Spleen (tissue), 7 donors: Measurements from ENCODE around the gene PTP4A2.

Experiments
- POLR2A ChIP-seq, 3 donors: fragments of 450-650 bp; IDR thresholded peaks; one replicate each; pipeline ENCODE4 v1.5.1; 2017; ENCODE audit warnings: antibody characterized with exemption in 3 of 3, mild to moderate bottlenecking in 1 of 3
- POLR2AphosphoS5 ChIP-seq, 3 donors: sonication (generic); formaldehyde crosslinking; IDR thresholded peaks; one replicate each; pipeline ENCODE4 v1.5.1; 2017; ENCODE audit warnings: antibody characterized with exemption in 3 of 3
- TF ChIP-seq, protein P1 (sequence below), 11 experiments: fragments of 200-600 bp in 7 of 11; fragments of 450-650 bp in 4 of 11; sonication (generic) in 4 of 11; IDR thresholded peaks in 8 of 11; conservative IDR thresholded peaks in 3 of 11; 1 replicate in 7 of 11; 2 replicates in 4 of 11; pipeline versions ENCODE4 v1.4.0 to v1.8.0; 2016 to 2021; ENCODE audit warnings: antibody characterized with exemption in 11 of 11, inconsistent platforms in 4 of 11, mild to moderate bottlenecking in 1 of 11
- donor health status: DM: no; HTN: no; CAD: no; lungs with moderate emphysema.
- donor health status: DM: no; HTN: no; CAD: no.
- donor health status: DM: no; HTN: no; CAD: no.

DNA sequence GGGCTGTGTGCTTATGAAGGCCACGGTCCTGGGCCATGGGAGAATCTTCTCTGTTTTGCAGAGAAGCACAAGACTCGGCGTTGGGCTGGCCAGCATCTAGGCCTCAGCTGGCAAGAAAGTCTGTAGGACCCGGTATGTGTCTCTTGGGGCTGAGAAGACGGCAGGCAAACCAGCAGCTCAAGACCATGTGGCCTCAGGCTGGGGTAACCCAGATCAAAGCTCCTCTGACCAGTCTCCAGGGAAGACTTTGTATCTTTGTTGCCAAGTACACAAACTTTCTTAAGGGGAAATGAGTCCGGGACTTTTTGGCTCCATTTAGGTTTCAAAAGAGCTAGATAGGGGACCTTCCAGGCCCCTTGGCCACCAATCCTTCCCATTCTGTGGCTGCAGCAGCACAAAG is 60.1 kb downstream of the PTP4A2 start:
- TF ChIP-seq, protein P1, sequence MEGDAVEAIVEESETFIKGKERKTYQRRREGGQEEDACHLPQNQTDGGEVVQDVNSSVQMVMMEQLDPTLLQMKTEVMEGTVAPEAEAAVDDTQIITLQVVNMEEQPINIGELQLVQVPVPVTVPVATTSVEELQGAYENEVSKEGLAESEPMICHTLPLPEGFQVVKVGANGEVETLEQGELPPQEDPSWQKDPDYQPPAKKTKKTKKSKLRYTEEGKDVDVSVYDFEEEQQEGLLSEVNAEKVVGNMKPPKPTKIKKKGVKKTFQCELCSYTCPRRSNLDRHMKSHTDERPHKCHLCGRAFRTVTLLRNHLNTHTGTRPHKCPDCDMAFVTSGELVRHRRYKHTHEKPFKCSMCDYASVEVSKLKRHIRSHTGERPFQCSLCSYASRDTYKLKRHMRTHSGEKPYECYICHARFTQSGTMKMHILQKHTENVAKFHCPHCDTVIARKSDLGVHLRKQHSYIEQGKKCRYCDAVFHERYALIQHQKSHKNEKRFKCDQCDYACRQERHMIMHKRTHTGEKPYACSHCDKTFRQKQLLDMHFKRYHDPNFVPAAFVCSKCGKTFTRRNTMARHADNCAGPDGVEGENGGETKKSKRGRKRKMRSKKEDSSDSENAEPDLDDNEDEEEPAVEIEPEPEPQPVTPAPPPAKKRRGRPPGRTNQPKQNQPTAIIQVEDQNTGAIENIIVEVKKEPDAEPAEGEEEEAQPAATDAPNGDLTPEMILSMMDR (IDR thresholded peaks at IDR 0.05 in 8 of 11, conservative IDR thresholded peaks at IDR 0.05 in 3 of 11) = no peak
- TF ChIP-seq POLR2A (IDR thresholded peaks at IDR 0.05) (no peak), POLR2AphosphoS5 (IDR thresholded peaks at IDR 0.05) (no peak)
